Astrocyte (in vitro differentiated cells and primary cell): Measurements from ENCODE around the gene MAP1LC3A. TPM values are rescaled to one million over a fixed set of nuclear protein-coding genes. Genes with fewer than 3 reads are reported as not detected.

ENCODE experiments used
- DNase-seq: peaks from one replicate; pipeline ENCODE4 v3.0.0-alpha.2; 2010; ENCODE audit warnings: low read depth
- FAIRE-seq: peaks from 2 replicates; lab custom pipeline; 2011; peaks lifted over from hg19 to GRCh38; lab: Jason Lieb, UNC
- H2AFZ ChIP-seq: 2 replicates; pipeline ENCODE4 v1.6.0; 2012; ENCODE audit warnings: low read depth, low read length, inconsistent platforms
- H3K27ac ChIP-seq: 2 replicates; pipeline ENCODE4 v1.5.1; 2011; ENCODE audit warnings: low read depth, low read length, inconsistent platforms
- H3K27me3 ChIP-seq: 2 replicates; pipeline ENCODE4 v1.6.0; 2011; ENCODE audit warnings: low read length, inconsistent platforms; ENCODE audit not compliant: insufficient read depth
- H3K36me3 ChIP-seq: 2 replicates; pipeline ENCODE4 v1.5.1; 2011; ENCODE audit warnings: low read length, inconsistent platforms; ENCODE audit not compliant: insufficient read depth
- H3K4me1 ChIP-seq: 2 replicates; pipeline ENCODE4 v1.5.1; 2011; ENCODE audit warnings: low read length, inconsistent platforms; ENCODE audit not compliant: insufficient read depth
- H3K4me2 ChIP-seq: 2 replicates; pipeline ENCODE4 v1.6.0; 2012; ENCODE audit warnings: low read length, inconsistent platforms
- H3K4me3 ChIP-seq: 2 replicates; pipeline ENCODE4 v1.5.1; 2011; ENCODE audit warnings: low read depth, mild to moderate bottlenecking, low read length, inconsistent platforms; ENCODE audit not compliant: insufficient read depth
- H3K79me2 ChIP-seq: 2 replicates; pipeline ENCODE4 v1.6.0; 2012; ENCODE audit warnings: mild to moderate bottlenecking, low read length, inconsistent platforms; ENCODE audit not compliant: insufficient read depth
- H3K9ac ChIP-seq: 2 replicates; pipeline ENCODE4 v1.6.0; 2012; ENCODE audit warnings: mild to moderate bottlenecking, low read length, inconsistent platforms
- H3K9me3 ChIP-seq: 2 replicates; pipeline ENCODE4 v1.5.1; 2012; ENCODE audit warnings: low read depth, mild to moderate bottlenecking, low read length, inconsistent platforms; ENCODE audit not compliant: insufficient read depth
- H4K20me1 ChIP-seq: 2 replicates; pipeline ENCODE4 v1.6.0; 2012; ENCODE audit warnings: low read length, inconsistent platforms; ENCODE audit not compliant: insufficient read depth
- H3K27ac Mint-ChIP-seq: one replicate; pipeline ENCODE4 v1.8.0; 2021; ENCODE audit warnings: mild to moderate bottlenecking, mixed read lengths; ENCODE audit not compliant: unreplicated experiment
- H3K27me3 Mint-ChIP-seq: one replicate; pipeline ENCODE4 v1.8.0; 2021; ENCODE audit warnings: low read depth, mixed read lengths; ENCODE audit not compliant: unreplicated experiment
- H3K36me3 Mint-ChIP-seq: one replicate; pipeline ENCODE4 v1.8.0; 2021; ENCODE audit warnings: low read depth, mixed read lengths; ENCODE audit not compliant: unreplicated experiment
- H3K4me1 Mint-ChIP-seq: one replicate; pipeline ENCODE4 v1.8.0; 2021; ENCODE audit warnings: low read depth, mixed read lengths; ENCODE audit not compliant: unreplicated experiment
- H3K4me3 Mint-ChIP-seq: one replicate; pipeline ENCODE4 v1.8.0; 2021; ENCODE audit warnings: mild to moderate bottlenecking, moderate library complexity, mixed read lengths; ENCODE audit not compliant: unreplicated experiment
- H3K9me3 Mint-ChIP-seq: one replicate; pipeline ENCODE4 v1.8.0; 2021; ENCODE audit warnings: mild to moderate bottlenecking, mixed read lengths; ENCODE audit not compliant: unreplicated experiment
- EZH2 ChIP-seq: IDR thresholded peaks from 2 replicates; pipeline ENCODE4 v1.6.1; 2012; ENCODE audit warnings: mild to moderate bottlenecking, low read length, inconsistent platforms; ENCODE audit not compliant: insufficient read depth
- total RNA-seq: library from RNA; stranded (reverse); gene quantifications from 2 replicates; pipeline ENCODE4 v1.2.1, GENCODE V29; 2021
- TF ChIP-seq, protein P1 (sequence below): IDR thresholded peaks from 2 replicates; pipeline ENCODE4 v1.5.1; 2011; ENCODE audit warnings: low read depth, mild to moderate bottlenecking, inconsistent platforms, low read length, moderate library complexity; ENCODE audit not compliant: insufficient read depth

MAP1LC3A gene
- total RNA-seq, 1 donor from 2014 or later, result 48.9 TPM

DNA sequence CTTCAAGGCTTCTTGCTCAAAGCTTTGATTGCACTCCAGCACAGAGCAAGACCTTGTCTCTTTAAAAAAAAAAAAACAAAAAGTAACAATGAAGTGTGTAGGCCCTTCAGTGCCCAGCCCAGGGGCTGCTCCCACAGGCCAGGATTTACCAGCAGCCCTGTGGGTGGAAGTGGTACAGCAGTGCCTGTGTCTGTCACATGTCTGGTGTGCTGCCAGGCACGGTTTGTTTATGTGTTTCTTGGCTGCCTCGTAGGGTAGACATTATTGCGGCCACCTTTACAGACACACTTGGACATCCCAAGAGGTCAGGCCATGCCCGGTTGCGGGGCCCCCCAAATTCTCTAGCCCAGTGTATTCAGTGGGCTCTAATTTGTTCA lies 29.6 kb upstream of the MAP1LC3A start:
- Histone ChIP-seq H3K9me3 (no peaks in the 10 kb centered on the region), H3K4me2 (no peak overlapping the region), H4K20me1 (peaks cover 86% of the 10 kb centered on the region), H2AFZ (no peak overlapping the region), H3K4me1 (peaks cover 23% of the 10 kb centered on the region), H3K27ac (no peak overlapping the region), H3K9ac (no peak overlapping the region), H3K36me3 (peaks cover 52% of the 10 kb centered on the region), H3K79me2 (peaks cover 49% of the 10 kb centered on the region), H3K4me3 (no peak overlapping the region), H3K27me3 (no peaks in the 10 kb centered on the region)
- Mint-ChIP-seq H3K27ac (no peak overlapping the region), H3K4me1 (peaks cover 26% of the 10 kb centered on the region), H3K36me3 (peaks cover 10% of the 10 kb centered on the region), H3K4me3 (no peak overlapping the region), H3K27me3 (no peaks in the 10 kb centered on the region), H3K9me3 (no peaks in the 10 kb centered on the region)
- DNase-seq, result no peak
- TF ChIP-seq EZH2, result no peak
- TF ChIP-seq, protein P1, sequence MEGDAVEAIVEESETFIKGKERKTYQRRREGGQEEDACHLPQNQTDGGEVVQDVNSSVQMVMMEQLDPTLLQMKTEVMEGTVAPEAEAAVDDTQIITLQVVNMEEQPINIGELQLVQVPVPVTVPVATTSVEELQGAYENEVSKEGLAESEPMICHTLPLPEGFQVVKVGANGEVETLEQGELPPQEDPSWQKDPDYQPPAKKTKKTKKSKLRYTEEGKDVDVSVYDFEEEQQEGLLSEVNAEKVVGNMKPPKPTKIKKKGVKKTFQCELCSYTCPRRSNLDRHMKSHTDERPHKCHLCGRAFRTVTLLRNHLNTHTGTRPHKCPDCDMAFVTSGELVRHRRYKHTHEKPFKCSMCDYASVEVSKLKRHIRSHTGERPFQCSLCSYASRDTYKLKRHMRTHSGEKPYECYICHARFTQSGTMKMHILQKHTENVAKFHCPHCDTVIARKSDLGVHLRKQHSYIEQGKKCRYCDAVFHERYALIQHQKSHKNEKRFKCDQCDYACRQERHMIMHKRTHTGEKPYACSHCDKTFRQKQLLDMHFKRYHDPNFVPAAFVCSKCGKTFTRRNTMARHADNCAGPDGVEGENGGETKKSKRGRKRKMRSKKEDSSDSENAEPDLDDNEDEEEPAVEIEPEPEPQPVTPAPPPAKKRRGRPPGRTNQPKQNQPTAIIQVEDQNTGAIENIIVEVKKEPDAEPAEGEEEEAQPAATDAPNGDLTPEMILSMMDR, result no peak
- FAIRE-seq, result no peak

DNA sequence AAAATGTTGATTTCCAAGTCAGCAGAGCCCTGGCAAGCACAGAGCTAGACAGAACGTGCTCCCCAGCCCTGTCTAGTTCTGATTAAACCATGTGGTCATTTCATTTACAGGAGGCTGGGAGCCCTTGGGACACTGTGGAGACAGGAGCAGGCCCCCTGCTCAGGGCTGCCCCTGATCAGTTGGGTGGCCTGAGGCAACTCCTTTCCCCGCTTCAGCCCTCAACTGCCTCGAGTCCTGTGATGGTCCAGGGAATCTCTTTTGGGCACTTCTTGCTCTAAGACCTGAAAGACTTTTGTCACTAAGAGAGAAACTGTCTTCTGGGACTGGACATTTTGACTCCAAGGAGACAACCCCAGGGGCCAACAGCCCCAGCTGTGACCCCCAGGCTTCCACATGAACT lies 28.8 kb upstream of the MAP1LC3A start:
- Histone ChIP-seq H4K20me1 (peaks cover 87% of the 10 kb centered on the region), H3K27me3 (no peaks in the 10 kb centered on the region), H3K9ac (no peak overlapping the region), H3K4me2 (no peak overlapping the region), H3K9me3 (no peaks in the 10 kb centered on the region), H3K36me3 (peaks cover 58% of the 10 kb centered on the region), H3K27ac (no peak overlapping the region), H3K79me2 (peaks cover 41% of the 10 kb centered on the region), H3K4me3 (no peak overlapping the region), H2AFZ (no peak overlapping the region), H3K4me1 (peaks cover 23% of the 10 kb centered on the region)
- no peak for TF ChIP-seq EZH2
- TF ChIP-seq, protein P1, result no peak
- FAIRE-seq (no peak), DNase-seq (no peak)
- peaks cover 10% of the 10 kb centered on the region for H3K36me3 Mint-ChIP-seq
- H3K27ac Mint-ChIP-seq, result no peak overlapping the region
- H3K4me3 Mint-ChIP-seq, result no peak overlapping the region
- no peaks in the 10 kb centered on the region for H3K27me3 Mint-ChIP-seq
- no peaks in the 10 kb centered on the region for H3K9me3 Mint-ChIP-seq
- H3K4me1 Mint-ChIP-seq, result peaks cover 23% of the 10 kb centered on the region

DNA sequence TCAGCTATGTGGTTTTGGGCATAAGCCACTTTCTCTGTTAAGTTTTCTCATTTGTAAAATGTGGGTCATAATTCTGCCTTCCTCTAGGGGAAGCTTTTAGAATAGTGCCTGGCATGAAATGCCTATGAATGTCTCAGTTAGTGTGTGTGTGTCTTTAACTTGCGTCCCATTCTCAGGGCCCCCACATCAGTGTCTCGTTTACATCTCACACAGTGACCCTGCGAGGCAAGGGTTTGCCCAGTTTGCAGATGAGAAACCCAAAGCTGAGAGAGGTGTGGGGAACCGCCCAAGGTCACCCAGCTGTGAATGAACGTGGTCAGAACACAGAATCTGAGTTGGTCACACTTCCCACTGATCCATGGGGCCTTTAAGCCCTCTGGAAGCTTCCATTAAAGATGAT lies 28.2 kb upstream of the MAP1LC3A start:
- H3K4me3 ChIP-seq, result no peak overlapping the region
- H3K36me3 Mint-ChIP-seq, result peaks cover 12% of the 10 kb centered on the region
- H3K27me3 ChIP-seq, result no peaks in the 10 kb centered on the region
- H3K27ac ChIP-seq, result no peak overlapping the region
- no peaks in the 10 kb centered on the region for H3K9me3 Mint-ChIP-seq
- no peak for DNase-seq
- H2AFZ ChIP-seq, result no peak overlapping the region
- H3K4me2 ChIP-seq, result no peak overlapping the region
- no peak overlapping the region for H3K27ac Mint-ChIP-seq
- TF ChIP-seq, protein P1, result no peak
- no peak for TF ChIP-seq EZH2
- no peak overlapping the region for H3K9ac ChIP-seq
- peaks cover 81% of the 10 kb centered on the region for H4K20me1 ChIP-seq
- no peaks in the 10 kb centered on the region for H3K27me3 Mint-ChIP-seq
- no peak for FAIRE-seq
- peaks cover 19% of the 10 kb centered on the region for H3K4me1 Mint-ChIP-seq
- H3K9me3 ChIP-seq, result no peaks in the 10 kb centered on the region
- H3K36me3 ChIP-seq, result peaks cover 64% of the 10 kb centered on the region
- H3K79me2 ChIP-seq, result peaks cover 35% of the 10 kb centered on the region
- no peak overlapping the region for H3K4me3 Mint-ChIP-seq
- peaks cover 19% of the 10 kb centered on the region for H3K4me1 ChIP-seq
